OCI-M2 (cell line): ENCODE measurements around the gene YRDC.
"Not testable (repeated sequence)": the region's sequence is repeated elsewhere in the genome, so short reads cannot be mapped to it uniquely, and the experiment has no call there.

Experiments used
- DNase-seq: peaks from one replicate; lab custom pipeline; 2025; ENCODE audit not compliant: unreplicated experiment; lab: John Stamatoyannopoulos, UW

YRDC gene

GRCh38 chr1:37776946-37777516 is 31.0 kb downstream of the YRDC start:
- DNase-seq = no peak

- DNase-seq = not testable (repeated sequence)
Observed at GRCh38 chr1:37771440-37771839, 36.6 kb downstream of the YRDC start.

GRCh38 chr1:37767488-37767887 is 40.5 kb downstream of the YRDC start:
- no peak for DNase-seq

GRCh38 chr1:37765916-37766664 is 41.9 kb downstream of the YRDC start:
- no peak for DNase-seq

GRCh38 chr1:37764888-37765441 is 43.0 kb downstream of the YRDC start, which contains the start of gene EPHA10:
Gene EPHA10 (minus strand): TSS chr1:37765120. CDS start chr1:37765066, 54 bp downstream.
- no peak for DNase-seq

GRCh38 chr1:37764414-37764825 is 43.6 kb downstream of the YRDC start:
- DNase-seq = no peak

GRCh38 chr1:37763791-37764413 is 44.1 kb downstream of the YRDC start:
- DNase-seq = no peak

- no peak for DNase-seq
Observed at GRCh38 chr1:37762516-37762915, 45.5 kb downstream of the YRDC start.

- no peak for DNase-seq
Observed at GRCh38 chr1:37761416-37762095, 46.5 kb downstream of the YRDC start.

- DNase-seq = no peak
Observed at GRCh38 chr1:37759451-37759850, 48.6 kb downstream of the YRDC start.

- peak; percentile 53 for DNase-seq
Observed at GRCh38 chr1:37755951-37756560, 52.0 kb downstream of the YRDC start.

- DNase-seq = no peak
Observed at GRCh38 chr1:37755290-37755689, 52.7 kb downstream of the YRDC start.

GRCh38 chr1:37753473-37754321 is 54.3 kb downstream of the YRDC start:
- no peak for DNase-seq
